Smooth muscle cell (in vitro differentiated cells): Measurements from ENCODE around the gene PPM1H. TPM values are rescaled to one million over a fixed set of nuclear protein-coding genes. Genes with fewer than 3 reads are reported as not detected.

Experiments
- DNase-seq: peaks from one replicate; lab custom pipeline; 2025; ENCODE audit not compliant: unreplicated experiment; lab: John Stamatoyannopoulos, UW
- H2AFZ ChIP-seq: fragments of 200-600 bp; sonication (generic); 2 replicates; pipeline ENCODE4 v1.6.0; 2016; ENCODE audit warnings: antibody characterized with exemption, low read depth, mild to moderate bottlenecking
- H3F3A ChIP-seq: fragments of 200-600 bp; sonication (generic); 2 replicates; pipeline ENCODE4 v1.6.0; 2017; ENCODE audit warnings: antibody characterized with exemption, low read depth
- H3K27ac ChIP-seq: fragments of 200-600 bp; sonication (generic); 2 replicates; pipeline ENCODE4 v1.5.1; 2016; ENCODE audit warnings: low read depth, mild to moderate bottlenecking
- H3K27me3 ChIP-seq: fragments of 200-600 bp; sonication (generic); 2 replicates; pipeline ENCODE4 v1.6.1; 2016; ENCODE audit warnings: low read depth, mild to moderate bottlenecking
- H3K36me3 ChIP-seq: fragments of 200-600 bp; sonication (generic); 2 replicates; pipeline ENCODE4 v1.5.1; 2016; ENCODE audit warnings: low read depth
- H3K4me1 ChIP-seq: fragments of 200-600 bp; sonication (generic); 2 replicates; pipeline ENCODE4 v1.5.1; 2016; ENCODE audit warnings: low read depth
- H3K4me2 ChIP-seq: fragments of 200-600 bp; sonication (generic); 2 replicates; pipeline ENCODE4 v1.6.0; 2016; ENCODE audit warnings: mild to moderate bottlenecking
- H3K4me3 ChIP-seq: fragments of 200-600 bp; sonication (generic); 2 replicates; pipeline ENCODE4 v1.5.1; 2016; ENCODE audit warnings: mild to moderate bottlenecking
- H3K79me2 ChIP-seq: fragments of 200-600 bp; sonication (generic); 2 replicates; pipeline ENCODE4 v1.6.0; 2016; ENCODE audit warnings: low read depth, mild to moderate bottlenecking
- H3K9ac ChIP-seq: fragments of 200-600 bp; sonication (generic); 2 replicates; pipeline ENCODE4 v1.6.0; 2016; ENCODE audit warnings: low read depth
- H3K9me3 ChIP-seq: fragments of 200-600 bp; sonication (generic); replicated peaks from 2 replicates; pipeline ENCODE4 v1.5.1; 2016; ENCODE audit warnings: low read depth
- H4K20me1 ChIP-seq: fragments of 200-600 bp; sonication (generic); 2 replicates; pipeline ENCODE4 v1.6.0; 2016; ENCODE audit warnings: low read depth
- CTCF ChIP-seq: fragments of 200-600 bp; sonication (generic); IDR thresholded peaks from 2 replicates; pipeline ENCODE4 v1.5.1; 2017; ENCODE audit warnings: borderline replicate concordance, mild to moderate bottlenecking, antibody characterized with exemption; ENCODE audit not compliant: insufficient read depth, poor library complexity, severe bottlenecking
- WGBS: methylation state at CpG from one replicate; pipeline ENCODE4 v1.1.7; 2016; ENCODE audit warnings: low lambda C conversion rate; 5-methylcytosine and 5-hydroxymethylcytosine counted together
- polyA plus RNA-seq: library from polyadenylated mRNA; unstranded; fragments of >200 nt; fragmentation: Nextera tagmentation; extraction: Ambion mirVana; gene quantifications from 2 replicates; pipeline ENCODE4 v1.2.1, GENCODE V29; 2016
- total RNA-seq: library from RNA; depleted of rRNA; stranded (reverse); fragments of >200 nt; gene quantifications from 2 replicates; pipeline ENCODE4 v1.2.3, GENCODE V29; 2014

The PPM1H gene
- total and polyA plus RNA-seq, 2 experiments from 2014 or later: 0.56 to 3.6 TPM

GRCh38 chr12:62915204-62915529, 19.8 kb downstream of the PPM1H start:
- H3K9ac ChIP-seq: no peak overlapping the region
- H3K27me3 ChIP-seq: peaks cover 82% of the 10 kb centered on the region
- H3K27ac ChIP-seq: no peak overlapping the region
- H3F3A ChIP-seq: no peaks in the 10 kb centered on the region
- no peaks in the 10 kb centered on the region for H3K4me1 ChIP-seq
- no peak overlapping the region for H3K4me2 ChIP-seq
- H2AFZ ChIP-seq: no peak overlapping the region
- no peaks in the 10 kb centered on the region for H3K9me3 ChIP-seq
- no peak overlapping the region for H3K4me3 ChIP-seq
- TF ChIP-seq CTCF: no peak
- DNase-seq: no peak
- no peaks in the 10 kb centered on the region for H4K20me1 ChIP-seq
- no peaks in the 10 kb centered on the region for H3K79me2 ChIP-seq
- 81% methylated on average over 6 of the region's 6 CpGs for WGBS
- H3K36me3 ChIP-seq: no peaks in the 10 kb centered on the region

DNA sequence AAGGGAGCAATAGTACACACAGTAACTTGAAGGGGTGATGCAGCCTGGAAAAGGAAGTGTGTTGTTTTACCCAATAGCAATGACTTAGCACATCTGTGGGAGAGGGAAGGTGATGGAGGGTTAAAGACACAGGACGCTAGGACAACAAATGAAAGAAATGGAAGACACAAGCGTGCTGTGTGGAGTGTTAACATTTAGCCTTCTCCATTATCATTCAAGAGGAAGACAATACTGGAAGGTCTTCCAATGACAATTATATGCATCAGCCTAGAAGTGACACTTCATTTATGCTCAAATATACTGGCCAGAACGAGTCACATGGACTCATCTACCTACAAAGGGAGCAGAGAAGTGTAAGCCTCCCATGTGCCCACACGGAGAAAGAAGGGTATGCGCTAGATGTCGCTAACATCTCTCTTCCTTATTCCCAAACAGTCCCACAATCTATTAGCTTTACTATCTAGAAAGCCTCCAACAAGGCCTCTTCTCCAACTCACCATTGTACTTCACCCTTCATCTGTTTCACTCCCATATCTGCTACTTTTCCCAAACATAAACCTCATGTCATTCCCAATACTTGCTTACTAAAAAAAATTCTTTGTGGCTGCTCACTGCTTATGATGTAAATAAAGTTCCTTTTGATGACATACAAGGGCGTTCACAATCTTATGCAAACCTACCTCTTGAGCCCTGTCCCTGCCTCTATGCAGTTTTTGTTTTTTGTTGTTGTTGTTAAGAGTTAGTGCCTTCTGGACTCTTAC, 20.3 kb downstream of the PPM1H start:
- Histone ChIP-seq H3F3A (no peaks in the 10 kb centered on the region), H3K4me1 (no peaks in the 10 kb centered on the region), H3K9me3 (no peaks in the 10 kb centered on the region), H2AFZ (no peak overlapping the region), H3K4me3 (no peak overlapping the region), H3K79me2 (no peaks in the 10 kb centered on the region), H3K4me2 (no peak overlapping the region), H3K36me3 (no peaks in the 10 kb centered on the region), H4K20me1 (no peaks in the 10 kb centered on the region), H3K27ac (no peak overlapping the region), H3K9ac (no peak overlapping the region), H3K27me3 (peaks cover 87% of the 10 kb centered on the region)
- DNase-seq: no peak
- WGBS: 75% methylated on average over 7 of the region's 7 CpGs
- TF ChIP-seq CTCF: no peak

DNA sequence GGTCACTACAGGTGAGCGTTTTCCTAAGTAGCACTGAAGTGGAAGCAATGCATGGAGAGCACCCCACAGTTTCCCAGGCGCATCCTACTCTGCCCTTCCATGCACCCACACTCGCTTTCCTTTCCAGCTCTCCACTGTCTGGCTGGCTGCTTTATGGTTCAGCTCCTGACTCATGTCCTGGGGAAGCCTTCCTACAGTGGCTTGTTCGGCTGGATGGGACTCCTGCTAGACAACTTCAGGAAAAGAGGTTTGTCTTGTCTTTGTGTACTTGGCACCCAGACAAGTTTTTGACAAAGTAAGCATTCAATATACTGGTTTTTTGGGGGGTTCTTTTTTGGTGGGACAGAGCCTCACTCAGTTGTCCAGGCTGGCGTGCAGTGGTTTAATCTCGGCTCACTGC, 21.6 kb downstream of the PPM1H start:
- Histone ChIP-seq H3K9ac (no peak overlapping the region), H3K36me3 (no peaks in the 10 kb centered on the region), H3K4me1 (no peaks in the 10 kb centered on the region), H3K9me3 (no peaks in the 10 kb centered on the region), H3K27me3 (peaks cover 96% of the 10 kb centered on the region), H2AFZ (no peak overlapping the region), H3K4me2 (no peak overlapping the region), H3K27ac (no peak overlapping the region), H4K20me1 (no peaks in the 10 kb centered on the region), H3F3A (no peaks in the 10 kb centered on the region), H3K4me3 (no peak overlapping the region), H3K79me2 (no peaks in the 10 kb centered on the region)
- TF ChIP-seq CTCF: no peak
- WGBS: 91% methylated on average over 6 of the region's 6 CpGs
- no peak for DNase-seq

DNA sequence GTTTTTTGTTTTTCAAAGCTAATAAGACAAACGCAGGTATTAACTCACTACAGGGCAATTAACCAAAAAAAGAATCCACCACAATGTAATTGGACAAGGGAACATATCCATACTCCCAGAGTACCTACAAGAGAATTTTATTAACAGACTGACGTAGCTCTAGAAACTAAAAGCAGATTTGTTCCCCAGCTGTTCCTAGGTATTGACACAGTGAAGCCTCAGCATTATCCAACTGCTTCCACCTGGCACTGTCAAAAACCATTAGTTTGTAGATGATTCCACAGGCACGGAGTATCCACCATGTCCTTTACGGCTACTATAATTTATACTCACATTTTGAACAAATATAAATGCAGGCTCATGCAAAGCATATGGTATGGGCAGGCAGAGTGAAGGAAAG, 22.3 kb downstream of the PPM1H start:
- Histone ChIP-seq H3K4me3 (no peak overlapping the region), H3K9me3 (no peaks in the 10 kb centered on the region), H3K4me1 (no peaks in the 10 kb centered on the region), H3K27me3 (peaks cover 89% of the 10 kb centered on the region), H4K20me1 (no peaks in the 10 kb centered on the region), H2AFZ (no peak overlapping the region), H3K9ac (no peak overlapping the region), H3K4me2 (no peak overlapping the region), H3K79me2 (no peaks in the 10 kb centered on the region), H3F3A (no peaks in the 10 kb centered on the region), H3K36me3 (no peaks in the 10 kb centered on the region), H3K27ac (no peak overlapping the region)
- no peak for TF ChIP-seq CTCF
- no peak for DNase-seq
- 70% methylated on average over 4 of the region's 4 CpGs for WGBS
